Calu3 (cell line): ENCODE results near the gene ITPR2. TPM values are rescaled to one million over a fixed set of nuclear protein-coding genes. Genes with fewer than 3 reads are reported as not detected.

Experiments
- BruUV-seq: library from RNA; stranded (reverse); fragments of 400-500 nt; replicated peaks from 2 replicates; lab custom pipeline; 2021; lab: Mats Ljungman, UMichigan
- CTCF ChIA-PET: fragments of 300-600 bp; sonication (Branson Sonifier 250); formaldehyde crosslinking; loops from one replicate; lab custom pipeline; 2022; ENCODE audit warnings: antibody characterized with exemption; lab: Charles Lee
- DNase-seq: peaks from one replicate; pipeline ENCODE4 v3.0.0; 2022
- H3K27ac Mint-ChIP-seq: one replicate; pipeline ENCODE4 v1.8.0; 2022; ENCODE audit warnings: mixed read lengths; ENCODE audit not compliant: unreplicated experiment
- H3K27me3 Mint-ChIP-seq: one replicate; pipeline ENCODE4 v1.8.0; 2022; ENCODE audit warnings: mixed read lengths; ENCODE audit not compliant: unreplicated experiment
- H3K36me3 Mint-ChIP-seq: one replicate; pipeline ENCODE4 v1.8.0; 2022; ENCODE audit warnings: mild to moderate bottlenecking, moderate library complexity, mixed read lengths; ENCODE audit not compliant: insufficient read depth, unreplicated experiment
- H3K4me1 Mint-ChIP-seq: one replicate; pipeline ENCODE4 v1.8.0; 2022; ENCODE audit warnings: mild to moderate bottlenecking, low read depth, mixed read lengths; ENCODE audit not compliant: unreplicated experiment
- H3K4me3 Mint-ChIP-seq: one replicate; pipeline ENCODE4 v1.8.0; 2022; ENCODE audit warnings: mild to moderate bottlenecking, low read depth, moderate library complexity, mixed read lengths; ENCODE audit not compliant: unreplicated experiment
- H3K9me3 Mint-ChIP-seq: one replicate; pipeline ENCODE4 v1.8.0; 2022; ENCODE audit warnings: low read depth, mixed read lengths; ENCODE audit not compliant: unreplicated experiment
- CTCF ChIP-seq: fragments of 200-600 bp; IDR thresholded peaks from one replicate; pipeline ENCODE4 v1.8.0; 2022; ENCODE audit warnings: antibody characterized with exemption; ENCODE audit not compliant: unreplicated experiment
- intact Hi-C: fragments of 100-400 bp; cut with micrococcal nuclease; formaldehyde crosslinking; loops from one replicate; pipeline ENCODE4 v1.10.0; 2022; ENCODE audit not compliant: unreplicated experiment
- total RNA-seq: library from RNA; stranded (reverse); gene quantifications from 2 replicates; pipeline ENCODE4 v1.2.3, GENCODE V29; 2022

The ITPR2 gene
- total RNA-seq, 1 experiment from 2014 or later = 2.5 TPM

GRCh38 chr12:26467351-26467750, 365.6 kb downstream of the ITPR2 start:
- Mint-ChIP-seq H3K4me1 (no peaks in the 10 kb centered on the region), H3K4me3 (no peak overlapping the region), H3K9me3 (no peaks in the 10 kb centered on the region), H3K27ac (no peak overlapping the region), H3K27me3 (no peaks in the 10 kb centered on the region), H3K36me3 (no peaks in the 10 kb centered on the region)
- DNase-seq = no peak
- no TSS peak for BruUV-seq
- no peak for TF ChIP-seq CTCF
- CTCF ChIA-PET = no interaction called here
- intact Hi-C loops = no loop called here

DNA sequence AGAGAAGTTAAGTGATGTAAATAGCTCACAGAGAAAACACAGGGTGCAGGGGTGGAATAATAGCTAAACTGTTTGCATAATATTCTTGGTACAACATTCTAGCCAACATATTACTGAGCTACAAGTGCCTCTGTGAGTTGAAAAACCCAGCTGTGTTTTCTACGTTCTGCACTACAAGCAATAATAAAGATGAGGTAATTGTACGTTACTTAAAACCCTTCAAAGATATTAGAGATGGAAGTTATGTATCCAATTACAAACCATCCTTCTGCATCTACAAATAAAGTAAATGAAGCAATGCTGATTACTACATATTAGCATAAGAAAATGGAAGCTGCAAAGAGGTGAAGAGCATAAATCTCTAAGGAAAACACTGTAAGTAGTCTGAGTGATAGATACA, 366.3 kb downstream of the ITPR2 start:
- CTCF ChIA-PET = no interaction called here
- H3K9me3 Mint-ChIP-seq = no peaks in the 10 kb centered on the region
- H3K36me3 Mint-ChIP-seq = no peaks in the 10 kb centered on the region
- TF ChIP-seq CTCF = no peak
- H3K27ac Mint-ChIP-seq = no peak overlapping the region
- no TSS peak for BruUV-seq
- H3K27me3 Mint-ChIP-seq = no peaks in the 10 kb centered on the region
- intact Hi-C loops = no loop called here
- DNase-seq = no peak
- H3K4me1 Mint-ChIP-seq = no peaks in the 10 kb centered on the region
- H3K4me3 Mint-ChIP-seq = no peak overlapping the region

GRCh38 chr12:26465419-26466097, 367.4 kb downstream of the ITPR2 start:
- TF ChIP-seq CTCF = no peak
- no peak overlapping the region for H3K4me3 Mint-ChIP-seq
- H3K27ac Mint-ChIP-seq = no peak overlapping the region
- no peak for DNase-seq
- intact Hi-C loops = no loop called here
- no peaks in the 10 kb centered on the region for H3K9me3 Mint-ChIP-seq
- no TSS peak for BruUV-seq
- CTCF ChIA-PET = no interaction called here
- no peaks in the 10 kb centered on the region for H3K36me3 Mint-ChIP-seq
- no peaks in the 10 kb centered on the region for H3K27me3 Mint-ChIP-seq
- H3K4me1 Mint-ChIP-seq = no peaks in the 10 kb centered on the region

DNA sequence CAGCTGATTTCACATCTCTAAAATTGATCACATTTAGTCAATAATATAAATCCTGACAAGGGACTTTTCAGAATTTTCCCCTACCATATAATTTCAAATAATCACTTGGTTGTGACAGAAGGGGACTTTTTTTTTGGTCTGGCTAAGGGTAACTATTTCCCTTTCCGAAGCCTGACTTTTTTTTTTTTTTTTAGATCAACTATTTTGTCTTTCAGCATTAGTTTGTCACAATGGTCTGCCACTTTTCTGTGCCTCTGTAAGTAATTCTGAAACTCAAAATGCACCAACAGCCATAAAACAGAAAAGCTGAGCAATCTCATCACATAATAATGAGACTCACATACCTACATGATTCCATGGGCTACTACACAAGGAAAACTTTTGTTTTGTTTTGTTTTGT, 371.2 kb downstream of the ITPR2 start:
- intact Hi-C loops = no loop called here
- no peaks in the 10 kb centered on the region for H3K4me1 Mint-ChIP-seq
- H3K27ac Mint-ChIP-seq = no peak overlapping the region
- peaks cover 14% of the 10 kb centered on the region for H3K27me3 Mint-ChIP-seq
- CTCF ChIA-PET = interaction anchor here (0.8 kb wide), 1 partner anchor 46 kb away, joined by 5 read pairs; no protein-coding TSS in a partner anchor
- H3K9me3 Mint-ChIP-seq = peaks cover 4% of the 10 kb centered on the region
- no peak overlapping the region for H3K4me3 Mint-ChIP-seq
- no peak for DNase-seq
- no peak for TF ChIP-seq CTCF
- H3K36me3 Mint-ChIP-seq = no peaks in the 10 kb centered on the region
- BruUV-seq = no TSS peak
